DOHH2 (cell line): Measurements from ENCODE around the gene AHI1.

ENCODE experiments used
- H3F3A ChIP-seq: fragments of 200-600 bp; sonication (generic), shearing (Covaris generic); 2 replicates; pipeline ENCODE4 v1.6.0; 2016; ENCODE audit warnings: antibody characterized with exemption, mild to moderate bottlenecking; ENCODE audit not compliant: control insufficient read depth, insufficient read depth
- H3K27ac ChIP-seq: fragments of 200-600 bp; sonication (generic); 2 replicates; pipeline ENCODE4 v1.5.1; 2014; ENCODE audit warnings: low read depth, mild to moderate bottlenecking, low read length, moderate library complexity
- H3K27me3 ChIP-seq: fragments of 200-600 bp; sonication (generic); 2 replicates; pipeline ENCODE4 v1.6.1; 2014; ENCODE audit warnings: mild to moderate bottlenecking, low read length, mixed read lengths; ENCODE audit not compliant: control insufficient read depth
- H3K36me3 ChIP-seq: fragments of 200-600 bp; sonication (generic); 2 replicates; pipeline ENCODE4 v1.6.1; 2014; ENCODE audit warnings: mild to moderate bottlenecking, low read length, moderate library complexity, mixed read lengths; ENCODE audit not compliant: control insufficient read depth
- H3K4me1 ChIP-seq: fragments of 200-600 bp; sonication (generic); 2 replicates; pipeline ENCODE4 v1.6.1; 2014; ENCODE audit warnings: mild to moderate bottlenecking, low read length, mixed read lengths; ENCODE audit not compliant: control insufficient read depth
- H3K4me2 ChIP-seq: fragments of 200-600 bp; sonication (generic); 2 replicates; pipeline ENCODE4 v1.6.0; 2014; ENCODE audit warnings: mild to moderate bottlenecking, low read length, moderate library complexity
- H3K4me3 ChIP-seq: fragments of 200-600 bp; sonication (generic); 2 replicates; pipeline ENCODE4 v1.5.1; 2014; ENCODE audit warnings: mild to moderate bottlenecking, low read length, mixed read lengths
- H3K79me2 ChIP-seq: fragments of 200-600 bp; sonication (generic); 2 replicates; pipeline ENCODE4 v1.6.1; 2014; ENCODE audit warnings: mild to moderate bottlenecking, low read length, mixed read lengths; ENCODE audit not compliant: control insufficient read depth
- H3K9me2 ChIP-seq: fragments of 200-600 bp; sonication (generic); replicated peaks from 2 replicates; pipeline ENCODE4 v1.6.1; 2014; ENCODE audit warnings: mild to moderate bottlenecking, low read length, mixed read lengths; ENCODE audit not compliant: control insufficient read depth
- H3K9me3 ChIP-seq: fragments of 200-600 bp; sonication (generic); 2 replicates; pipeline ENCODE4 v1.6.1; 2014; ENCODE audit warnings: antibody characterized with exemption, low read length, mixed read lengths; ENCODE audit not compliant: control insufficient read depth, insufficient read depth
- H4K20me1 ChIP-seq: fragments of 200-600 bp; sonication (generic); 2 replicates; pipeline ENCODE4 v1.6.0; 2014; ENCODE audit warnings: low read depth, mild to moderate bottlenecking, antibody characterized with exemption, low read length, moderate library complexity; ENCODE audit not compliant: control insufficient read depth, insufficient read depth
- EZH2phosphoT487 ChIP-seq: fragments of 200-600 bp; sonication (generic); IDR thresholded peaks from 2 replicates; pipeline ENCODE4 v1.6.1; 2017; ENCODE audit warnings: borderline replicate concordance, mild to moderate bottlenecking, antibody characterized with exemption, low read length, moderate library complexity, mixed read lengths
- TF ChIP-seq, protein P1 (sequence below): fragments of 200-600 bp; sonication (generic); IDR thresholded peaks from one replicate; pipeline ENCODE4 v1.5.1; 2014; ENCODE audit warnings: antibody characterized with exemption, mild to moderate bottlenecking, low read depth, low read length; ENCODE audit not compliant: poor library complexity, severe bottlenecking

AHI1 gene

DNA sequence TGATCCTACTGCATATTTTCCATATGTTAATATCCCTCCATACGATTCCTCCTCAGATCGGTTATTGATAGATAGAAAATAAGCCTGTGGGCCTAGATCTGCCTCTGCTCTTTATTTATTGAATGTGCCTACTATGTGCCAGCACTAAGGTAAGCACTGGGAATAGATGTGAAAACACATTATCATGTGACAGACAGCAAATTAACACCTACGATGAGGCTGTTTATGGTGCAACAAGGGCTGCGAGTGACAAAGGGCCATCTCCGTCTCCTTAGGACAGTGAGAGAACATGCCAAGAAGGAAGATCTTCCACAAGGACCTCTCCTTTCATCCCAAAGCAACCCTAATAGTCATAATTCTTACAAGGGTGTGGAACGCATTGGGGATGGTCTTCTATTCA, 225.9 kb downstream of the AHI1 start:
- no peaks in the 10 kb centered on the region for H3K27me3 ChIP-seq
- peaks cover 50% of the 10 kb centered on the region for H3K4me1 ChIP-seq
- no peak overlapping the region for H3K4me3 ChIP-seq
- H3K9me3 ChIP-seq: no peaks in the 10 kb centered on the region
- H3K4me2 ChIP-seq: no peak overlapping the region
- no peaks in the 10 kb centered on the region for H3K9me2 ChIP-seq
- H3K27ac ChIP-seq: no peak overlapping the region
- TF ChIP-seq EZH2phosphoT487: no peak
- TF ChIP-seq, protein P1, sequence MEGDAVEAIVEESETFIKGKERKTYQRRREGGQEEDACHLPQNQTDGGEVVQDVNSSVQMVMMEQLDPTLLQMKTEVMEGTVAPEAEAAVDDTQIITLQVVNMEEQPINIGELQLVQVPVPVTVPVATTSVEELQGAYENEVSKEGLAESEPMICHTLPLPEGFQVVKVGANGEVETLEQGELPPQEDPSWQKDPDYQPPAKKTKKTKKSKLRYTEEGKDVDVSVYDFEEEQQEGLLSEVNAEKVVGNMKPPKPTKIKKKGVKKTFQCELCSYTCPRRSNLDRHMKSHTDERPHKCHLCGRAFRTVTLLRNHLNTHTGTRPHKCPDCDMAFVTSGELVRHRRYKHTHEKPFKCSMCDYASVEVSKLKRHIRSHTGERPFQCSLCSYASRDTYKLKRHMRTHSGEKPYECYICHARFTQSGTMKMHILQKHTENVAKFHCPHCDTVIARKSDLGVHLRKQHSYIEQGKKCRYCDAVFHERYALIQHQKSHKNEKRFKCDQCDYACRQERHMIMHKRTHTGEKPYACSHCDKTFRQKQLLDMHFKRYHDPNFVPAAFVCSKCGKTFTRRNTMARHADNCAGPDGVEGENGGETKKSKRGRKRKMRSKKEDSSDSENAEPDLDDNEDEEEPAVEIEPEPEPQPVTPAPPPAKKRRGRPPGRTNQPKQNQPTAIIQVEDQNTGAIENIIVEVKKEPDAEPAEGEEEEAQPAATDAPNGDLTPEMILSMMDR: no peak
- no peaks in the 10 kb centered on the region for H4K20me1 ChIP-seq
- H3K36me3 ChIP-seq: no peaks in the 10 kb centered on the region
- 0 out of 2 replicates have a peak, but pooled peaks cover 5% of the 10 kb centered on the region for H3F3A ChIP-seq
- no peaks in the 10 kb centered on the region for H3K79me2 ChIP-seq

DNA sequence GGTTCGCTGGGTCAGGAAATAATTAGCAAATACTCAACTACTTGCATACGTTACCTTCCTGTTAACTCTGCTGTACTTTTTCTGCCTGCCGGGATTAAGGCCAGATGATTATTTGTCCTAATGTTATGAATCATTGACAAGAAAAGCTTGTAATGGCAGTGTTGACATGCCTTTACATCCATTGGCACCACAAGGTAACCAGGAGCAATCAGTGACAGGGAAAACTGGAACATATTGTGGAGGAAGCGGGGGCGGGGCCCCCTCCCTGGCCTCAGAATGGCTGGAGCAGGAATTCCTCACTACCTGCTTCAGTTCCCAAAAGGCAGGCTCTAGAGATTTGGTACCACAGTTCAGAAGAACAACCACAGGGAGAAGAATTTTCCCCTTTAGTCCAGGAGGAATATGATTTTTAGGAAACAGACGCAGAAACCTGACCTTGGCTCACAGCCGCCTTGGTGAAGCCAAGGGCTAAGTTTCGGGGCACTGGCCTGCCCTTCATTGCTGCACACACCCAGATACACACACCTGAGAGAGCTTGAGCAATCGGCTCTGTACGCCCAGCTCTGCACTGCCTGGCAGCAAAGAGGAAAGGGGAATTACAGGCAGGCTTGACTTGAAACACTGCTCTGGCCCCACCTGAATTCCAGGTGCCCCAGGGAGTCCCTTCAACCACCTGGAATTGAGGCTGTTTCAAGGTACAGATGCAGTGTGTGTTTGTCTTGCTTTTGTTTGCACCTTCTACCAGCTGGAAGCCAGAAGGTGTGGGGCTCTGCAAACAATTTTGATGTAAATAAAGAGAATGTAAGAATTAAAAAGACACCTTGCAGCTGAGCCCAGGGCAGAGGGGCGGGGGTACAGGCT, 226.6 kb downstream of the AHI1 start:
- no peak overlapping the region for H3K4me2 ChIP-seq
- H3K27me3 ChIP-seq: no peaks in the 10 kb centered on the region
- no peak overlapping the region for H3K27ac ChIP-seq
- peaks cover 52% of the 10 kb centered on the region for H3K4me1 ChIP-seq
- H3F3A ChIP-seq: 0 out of 2 replicates have a peak, but pooled peaks cover 5% of the 10 kb centered on the region
- no peaks in the 10 kb centered on the region for H4K20me1 ChIP-seq
- H3K4me3 ChIP-seq: no peak overlapping the region
- no peak for TF ChIP-seq EZH2phosphoT487
- TF ChIP-seq, protein P1: no peak
- no peaks in the 10 kb centered on the region for H3K9me2 ChIP-seq
- no peaks in the 10 kb centered on the region for H3K79me2 ChIP-seq
- no peaks in the 10 kb centered on the region for H3K9me3 ChIP-seq
- H3K36me3 ChIP-seq: no peaks in the 10 kb centered on the region

DNA sequence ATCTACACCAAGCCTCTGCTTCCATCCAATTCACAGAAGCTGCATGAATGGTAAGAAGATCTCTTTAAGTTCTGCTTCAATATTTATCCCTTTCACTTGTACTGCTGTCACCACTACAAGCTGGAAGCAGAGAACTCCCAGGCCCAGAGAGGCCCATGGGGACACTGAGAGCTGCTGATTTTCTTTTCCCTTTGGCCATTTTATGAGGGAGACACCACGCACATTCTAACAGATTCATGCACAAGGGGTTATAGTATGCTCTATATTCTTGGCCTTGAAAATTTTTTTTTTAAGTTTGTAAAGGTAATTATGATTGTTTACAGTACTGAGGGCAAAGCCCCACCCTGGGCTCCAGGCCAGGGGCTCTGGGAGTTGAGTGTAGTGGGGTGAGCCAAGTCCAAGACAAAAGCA, 228.1 kb downstream of the AHI1 start:
- TF ChIP-seq EZH2phosphoT487: no peak
- TF ChIP-seq, protein P1: no peak
- H3K36me3 ChIP-seq: no peaks in the 10 kb centered on the region

More for the DNA sequence above, 228.1 kb downstream of the AHI1 start:
- Histone ChIP-seq H3K9me3 (no peaks in the 10 kb centered on the region), H3K79me2 (no peaks in the 10 kb centered on the region), H3K4me1 (peaks cover 52% of the 10 kb centered on the region), H3K27ac (no peak overlapping the region), H3K4me2 (no peak overlapping the region), H3K4me3 (no peak overlapping the region), H3F3A (0 out of 2 replicates have a peak, but pooled peaks cover 5% of the 10 kb centered on the region), H3K9me2 (no peaks in the 10 kb centered on the region), H3K27me3 (no peaks in the 10 kb centered on the region), H4K20me1 (no peaks in the 10 kb centered on the region)
